Esophagus muscularis mucosa (tissue), 4 donors: ENCODE results near the gene ARFGAP1. TPM values are rescaled to one million over a fixed set of nuclear protein-coding genes. Genes with fewer than 3 reads are reported as not detected.

Experiments used
- DNase-seq: peaks from one replicate; pipeline ENCODE4 v3.0.0-alpha.2; 2017; ENCODE audit errors: extremely low spot score
- H3K27ac ChIP-seq, 4 donors: fragments of 200-600 bp; sonication (generic); replicated peaks in 1 of 4; 1 replicate in 3 of 4; 2 replicates in 1 of 4; pipeline ENCODE4 v1.5.1; 2016 to 2019; ENCODE audit warnings: mild to moderate bottlenecking in 1 of 4
- H3K27me3 ChIP-seq, 4 donors: fragments of 200-600 bp; sonication (generic); one replicate each; pipeline versions ENCODE4 v1.5.1 to v1.6.0; 2016 to 2019
- H3K36me3 ChIP-seq, 4 donors: fragments of 200-600 bp; sonication (generic); one replicate each; pipeline ENCODE4 v1.5.1; 2016 to 2019
- H3K4me1 ChIP-seq, 4 donors: fragments of 200-600 bp; sonication (generic); one replicate each; pipeline ENCODE4 v1.5.1; 2016 to 2019
- H3K4me3 ChIP-seq, 4 donors: fragments of 200-600 bp; sonication (generic); 1 replicate in 2 of 4; 2 replicates in 2 of 4; pipeline ENCODE4 v1.5.1; 2016 to 2019; ENCODE audit warnings: mild to moderate bottlenecking in 4 of 4, moderate library complexity in 1 of 4
- H3K9me3 ChIP-seq, 4 donors: fragments of 200-600 bp; sonication (generic); 1 replicate in 3 of 4; 2 replicates in 1 of 4; pipeline ENCODE4 v1.5.1; 2016 to 2019
- EP300 ChIP-seq: sonication (generic); formaldehyde crosslinking; IDR thresholded peaks from one replicate; pipeline ENCODE4 v1.6.1; 2017; ENCODE audit warnings: antibody characterized with exemption
- POLR2A ChIP-seq: fragments of 450-650 bp; IDR thresholded peaks from one replicate; pipeline ENCODE4 v1.6.1; 2017; ENCODE audit warnings: antibody characterized with exemption, moderate library complexity, mild to moderate bottlenecking, low read depth
- POLR2AphosphoS5 ChIP-seq, 2 donors: sonication (generic); formaldehyde crosslinking; IDR thresholded peaks; one replicate each; pipeline ENCODE4 v1.6.1; 2017; ENCODE audit warnings: antibody characterized with exemption in 2 of 2
- WGBS: methylation state at CpG from one replicate; pipeline ENCODE4 v1.1.5; 2018; 5-methylcytosine and 5-hydroxymethylcytosine counted together
- intact Hi-C: fragments of 100-400 bp; cut with DNase I; formaldehyde crosslinking; loops from one replicate; pipeline ENCODE4 v1.15.1; 2023
- total RNA-seq, 4 donors: library from RNA; depleted of rRNA; stranded (reverse); fragments of >200 nt; gene quantifications; one replicate each; pipeline versions ENCODE4 v1.1.0 to v1.2.1, GENCODE V29; 2016
- TF ChIP-seq, protein P1 (sequence below), 3 experiments: fragments of 200-600 bp in 2 of 3; fragments of 450-650 bp in 1 of 3; sonication (generic) in 2 of 3; IDR thresholded peaks; one replicate each; pipeline ENCODE4 v1.5.1; 2017 to 2019; ENCODE audit warnings: antibody characterized with exemption in 3 of 3, mild to moderate bottlenecking in 2 of 3, moderate library complexity in 1 of 3

ARFGAP1 gene
- total RNA-seq, 4 donors from 2014 or later = 35.8 to 50.9 (median 39.5) TPM

DNA sequence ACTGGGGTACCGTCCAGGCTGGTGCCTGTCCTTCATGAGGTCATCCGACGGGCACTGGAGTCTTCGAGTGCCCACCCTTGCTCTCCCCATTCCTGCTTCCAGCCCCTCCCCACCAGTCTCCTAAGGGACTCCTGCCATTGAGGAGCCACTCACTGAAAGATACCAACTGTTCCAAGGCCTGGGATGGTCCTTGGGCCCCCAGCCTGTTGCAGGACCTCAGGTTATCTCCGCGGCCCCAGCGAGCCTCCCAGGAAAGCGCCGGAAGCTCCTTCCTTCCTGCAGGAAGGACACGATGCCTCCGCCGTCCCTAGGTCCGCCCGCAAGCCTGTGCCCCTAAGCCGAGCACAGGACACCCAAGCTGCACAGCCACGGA is 19.6 kb upstream of the ARFGAP1 start:
- Histone ChIP-seq H3K27me3 (peaks cover 0 to 93% (median 32%) of the 10 kb centered on the region in 4 donors), H3K27ac (no peak overlapping the region), H3K36me3 (no peaks in the 10 kb centered on the region), H3K4me1 (peaks cover 16 to 23% (median 22%) of the 10 kb centered on the region in 4 donors), H3K4me3 (peak overlapping the region; percentile 45 to 57 (median 48)), H3K9me3 (no peaks in the 10 kb centered on the region)
- intact Hi-C loops = no loop called here
- DNase-seq = no peak
- TF ChIP-seq, protein P1, sequence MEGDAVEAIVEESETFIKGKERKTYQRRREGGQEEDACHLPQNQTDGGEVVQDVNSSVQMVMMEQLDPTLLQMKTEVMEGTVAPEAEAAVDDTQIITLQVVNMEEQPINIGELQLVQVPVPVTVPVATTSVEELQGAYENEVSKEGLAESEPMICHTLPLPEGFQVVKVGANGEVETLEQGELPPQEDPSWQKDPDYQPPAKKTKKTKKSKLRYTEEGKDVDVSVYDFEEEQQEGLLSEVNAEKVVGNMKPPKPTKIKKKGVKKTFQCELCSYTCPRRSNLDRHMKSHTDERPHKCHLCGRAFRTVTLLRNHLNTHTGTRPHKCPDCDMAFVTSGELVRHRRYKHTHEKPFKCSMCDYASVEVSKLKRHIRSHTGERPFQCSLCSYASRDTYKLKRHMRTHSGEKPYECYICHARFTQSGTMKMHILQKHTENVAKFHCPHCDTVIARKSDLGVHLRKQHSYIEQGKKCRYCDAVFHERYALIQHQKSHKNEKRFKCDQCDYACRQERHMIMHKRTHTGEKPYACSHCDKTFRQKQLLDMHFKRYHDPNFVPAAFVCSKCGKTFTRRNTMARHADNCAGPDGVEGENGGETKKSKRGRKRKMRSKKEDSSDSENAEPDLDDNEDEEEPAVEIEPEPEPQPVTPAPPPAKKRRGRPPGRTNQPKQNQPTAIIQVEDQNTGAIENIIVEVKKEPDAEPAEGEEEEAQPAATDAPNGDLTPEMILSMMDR (IDR thresholded peaks at IDR 0.05) = no peak
- no peak for TF ChIP-seq POLR2AphosphoS5 (IDR thresholded peaks at IDR 0.05)
- no peak for TF ChIP-seq POLR2A
- TF ChIP-seq EP300 = no peak
- 17% methylated on average over 8 of the region's 16 CpGs for WGBS

DNA sequence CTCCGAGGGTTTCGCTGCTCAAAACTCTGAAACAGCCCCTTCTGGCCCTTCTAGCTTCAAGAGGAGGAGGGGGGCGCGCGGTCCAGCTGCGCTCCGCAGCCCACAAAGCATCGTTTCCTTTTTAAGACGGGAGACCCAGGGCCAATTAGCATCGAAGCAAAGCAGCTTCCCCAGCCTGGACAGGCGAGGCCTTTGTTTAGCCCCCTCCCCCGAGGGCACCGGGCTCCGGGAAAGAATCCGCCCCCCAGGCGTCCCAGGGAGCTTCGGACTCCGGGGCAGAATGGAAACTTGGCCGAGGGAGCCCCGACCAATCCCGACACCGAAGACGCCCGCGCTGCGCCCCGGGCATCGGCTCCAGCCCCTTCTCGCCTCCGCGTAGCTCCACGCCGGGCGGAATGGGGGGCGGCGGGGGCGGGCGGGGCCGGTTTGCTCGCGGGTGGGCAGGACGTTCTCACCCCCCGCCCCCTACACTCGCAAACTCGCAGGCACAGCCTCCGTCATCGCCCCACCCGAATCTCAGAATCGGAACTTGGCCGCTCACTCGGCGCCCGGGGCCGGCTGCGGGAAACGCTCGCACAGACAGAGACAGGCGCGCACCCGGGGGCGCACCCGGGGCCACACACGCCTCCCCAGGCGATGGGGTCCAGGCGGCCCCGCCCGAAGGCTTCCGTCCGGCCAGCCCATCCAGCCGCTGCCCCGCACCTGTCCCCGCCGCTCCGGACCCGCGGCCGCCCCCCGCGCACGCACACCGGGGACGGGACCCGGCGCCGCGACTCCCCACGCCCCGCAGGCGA is 19.0 kb upstream of the ARFGAP1 start:
- TF ChIP-seq POLR2A (no peak), POLR2AphosphoS5 (IDR thresholded peaks at IDR 0.05) (no peak)
- TF ChIP-seq, protein P1 (IDR thresholded peaks at IDR 0.05) = no peak
- under 1% methylated on average over 28 of the region's 89 CpGs for WGBS
- intact Hi-C loops = no loop called here
- H3K9me3 ChIP-seq = no peaks in the 10 kb centered on the region
- peaks cover 16 to 23% (median 22%) of the 10 kb centered on the region in 4 donors for H3K4me1 ChIP-seq
- H3K4me3 ChIP-seq = peak overlapping the region; percentile 45 to 57 (median 48)
- no peak overlapping the region for H3K27ac ChIP-seq
- H3K36me3 ChIP-seq = no peaks in the 10 kb centered on the region
- no peak for DNase-seq
- H3K27me3 ChIP-seq = peaks cover 0 to 88% (median 32%) of the 10 kb centered on the region in 4 donors

DNA sequence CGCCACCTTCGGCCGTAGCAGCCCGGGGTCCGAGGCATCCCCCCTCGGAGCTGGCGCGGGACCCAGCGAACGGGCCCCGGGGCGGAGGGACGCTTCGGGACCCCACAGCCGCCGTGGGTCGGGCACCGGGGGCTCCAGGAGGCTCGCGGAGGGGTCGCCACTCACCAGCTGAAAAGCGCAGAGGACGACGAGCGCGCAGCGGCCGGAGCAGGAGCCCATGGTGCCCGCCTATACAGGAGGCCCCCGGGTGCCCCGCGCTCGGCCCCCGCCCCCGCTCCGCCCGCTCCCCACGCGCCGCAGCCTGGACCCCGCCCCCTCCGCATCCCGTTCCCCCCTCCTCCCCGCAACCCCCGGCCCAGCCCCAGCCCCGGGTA is 18.4 kb upstream of the ARFGAP1 start, which contains the start of gene NKAIN4:
Gene NKAIN4, minus strand, starts transcription at position 232 of the 374 bp plus-strand sequence. Its CDS starts 13 bp downstream, at position 219.
- H3K27me3 ChIP-seq = peaks cover 0 to 86% (median 32%) of the 10 kb centered on the region in 4 donors
- no peak for TF ChIP-seq POLR2A
- 0% methylated on average over 14 of the region's 46 CpGs for WGBS

DNA sequence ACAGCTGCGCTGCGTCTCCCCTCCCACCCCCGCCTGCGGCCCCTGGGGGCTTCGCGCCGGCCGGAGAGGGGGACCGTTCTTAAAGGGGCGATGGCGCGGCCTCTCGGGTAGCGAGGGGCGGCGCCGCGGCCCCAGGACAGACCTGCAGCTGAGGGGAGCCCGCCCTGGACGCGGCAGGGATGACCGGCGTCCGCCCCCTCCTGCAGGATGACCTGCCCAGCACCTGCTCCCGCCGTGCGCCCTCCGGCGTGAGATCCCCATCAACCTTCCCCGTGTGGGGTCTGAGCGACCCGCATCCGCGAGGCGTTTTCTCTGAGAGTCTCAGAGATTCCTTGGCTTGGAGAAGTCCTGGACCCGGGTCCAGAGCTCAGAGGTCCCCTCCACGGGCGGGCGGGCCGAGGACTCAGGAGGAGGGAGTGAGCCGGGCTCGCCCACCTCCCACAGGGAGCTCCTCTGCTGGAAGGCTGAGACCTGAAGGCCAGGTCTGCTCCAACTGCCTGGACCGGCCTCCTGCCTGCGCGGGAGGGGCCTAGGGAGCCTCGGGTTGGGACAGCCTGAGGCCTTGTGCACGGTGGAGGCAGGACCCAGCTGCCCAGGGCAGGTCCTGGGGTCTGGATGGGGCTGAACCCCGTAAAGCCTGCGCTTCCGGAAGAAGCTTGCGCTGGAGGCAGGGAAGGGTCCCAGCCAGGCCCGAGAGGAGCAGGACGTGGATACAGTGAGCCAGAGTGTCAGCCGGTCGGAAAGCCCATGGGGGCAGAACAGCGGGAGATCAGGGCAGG is 17.8 kb upstream of the ARFGAP1 start:
- WGBS = 22% methylated on average over 15 of the region's 56 CpGs
- H3K9me3 ChIP-seq = no peaks in the 10 kb centered on the region
- H3K27ac ChIP-seq = no peak overlapping the region
- peaks cover 0 to 86% (median 32%) of the 10 kb centered on the region in 4 donors for H3K27me3 ChIP-seq
- no peaks in the 10 kb centered on the region for H3K36me3 ChIP-seq
- peaks cover 16 to 23% (median 22%) of the 10 kb centered on the region in 4 donors for H3K4me1 ChIP-seq
- intact Hi-C loops = no loop called here
- H3K4me3 ChIP-seq = peak overlapping the region in 3 of 4 donors; percentile 45 to 57 (median 51)
- no peak for DNase-seq
- TF ChIP-seq EP300 (no peak), POLR2AphosphoS5 (IDR thresholded peaks at IDR 0.05) (no peak), POLR2A (no peak)
- TF ChIP-seq, protein P1 (IDR thresholded peaks at IDR 0.05) = no peak

More for the DNA sequence above, 18.4 kb upstream of the ARFGAP1 start, which contains the start of gene NKAIN4:
- Histone ChIP-seq H3K27ac (no peak within 1 kb of the TSS), H3K4me1 (peaks cover 16 to 23% (median 22%) of the 10 kb centered on the region in 4 donors), H3K4me3 (peak within 1 kb of the TSS; percentile 45 to 57 (median 48)), H3K9me3 (no peaks in the 10 kb centered on the region), H3K36me3 (no peaks in the 10 kb centered on the region)
- no peak for DNase-seq
- intact Hi-C loops = no loop called here
